ENCODE results near the gene LCE5A.

The LCE5A gene

GRCh38 chr1:152510503-152510902, at the start of gene LCE5A:
Gene LCE5A, plus strand, starts transcription at chr1:152510803. Its CDS starts 732 bp downstream, at chr1:152511535.
- Histone ChIP-seq H3K4me1 (ENCODE audit: control insufficient read depth in 2 of 2, insufficient read depth in 2 of 2, low read length in 2 of 2) (no peaks in the 10 kb centered on the region), H3K27me3 (ENCODE audit: control insufficient read depth in 2 of 2, insufficient read depth in 2 of 2, low read length in 2 of 2) (peaks cover 14 to 17% of the 10 kb centered on the region in 2 donors), H3K36me3 (ENCODE audit: control insufficient read depth in 2 of 2, insufficient read depth in 2 of 2, low read length in 2 of 2) (no peaks in the 10 kb centered on the region), H3K27ac (ENCODE audit: low read depth in 2 of 2, low read length in 2 of 2) (no peak within 1 kb of the TSS), H3K9ac (ENCODE audit: low read depth in 1 of 2, low read length in 2 of 2) (no peak within 1 kb of the TSS), H3K9me3 (ENCODE audit: control insufficient read depth in 2 of 2, low read length in 2 of 2) (no peaks in the 10 kb centered on the region), H3K4me3 (ENCODE audit: low read length in 2 of 2) (no peak within 1 kb of the TSS)

GRCh38 chr1:152461544-152461943, 49.1 kb upstream of the LCE5A start:
- H3K27ac ChIP-seq (ENCODE audit: low read depth in 2 of 2, low read length in 2 of 2): no peak overlapping the region
- no peak overlapping the region for H3K4me3 ChIP-seq (ENCODE audit: low read length in 2 of 2)
- no peaks in the 10 kb centered on the region for H3K4me1 ChIP-seq (ENCODE audit: control insufficient read depth in 2 of 2, insufficient read depth in 2 of 2, low read length in 2 of 2)
- no peaks in the 10 kb centered on the region for H3K27me3 ChIP-seq (ENCODE audit: control insufficient read depth in 2 of 2, insufficient read depth in 2 of 2, low read length in 2 of 2)
- no peaks in the 10 kb centered on the region for H3K9me3 ChIP-seq (ENCODE audit: control insufficient read depth in 2 of 2, low read length in 2 of 2)
- no peaks in the 10 kb centered on the region for H3K36me3 ChIP-seq (ENCODE audit: control insufficient read depth in 2 of 2, insufficient read depth in 2 of 2, low read length in 2 of 2)
- H3K9ac ChIP-seq (ENCODE audit: low read depth in 1 of 2, low read length in 2 of 2): no peak overlapping the region

- H3K27ac ChIP-seq (ENCODE audit: low read depth in 2 of 2, low read length in 2 of 2): no peak overlapping the region
- no peaks in the 10 kb centered on the region for H3K27me3 ChIP-seq (ENCODE audit: control insufficient read depth in 2 of 2, insufficient read depth in 2 of 2, low read length in 2 of 2)
- no peaks in the 10 kb centered on the region for H3K4me1 ChIP-seq (ENCODE audit: control insufficient read depth in 2 of 2, insufficient read depth in 2 of 2, low read length in 2 of 2)
- no peaks in the 10 kb centered on the region for H3K9me3 ChIP-seq (ENCODE audit: control insufficient read depth in 2 of 2, low read length in 2 of 2)
- no peak overlapping the region for H3K4me3 ChIP-seq (ENCODE audit: low read length in 2 of 2)
- no peaks in the 10 kb centered on the region for H3K36me3 ChIP-seq (ENCODE audit: control insufficient read depth in 2 of 2, insufficient read depth in 2 of 2, low read length in 2 of 2)
- H3K9ac ChIP-seq (ENCODE audit: low read depth in 1 of 2, low read length in 2 of 2): no peak overlapping the region
Observed at GRCh38 chr1:152462636-152463035, 48.0 kb upstream of the LCE5A start.

GRCh38 chr1:152466217-152466616, 44.4 kb upstream of the LCE5A start:
- peaks cover 0 to 4% of the 10 kb centered on the region in 2 donors for H3K27me3 ChIP-seq (ENCODE audit: control insufficient read depth in 2 of 2, insufficient read depth in 2 of 2, low read length in 2 of 2)
- no peaks in the 10 kb centered on the region for H3K36me3 ChIP-seq (ENCODE audit: control insufficient read depth in 2 of 2, insufficient read depth in 2 of 2, low read length in 2 of 2)
- H3K9me3 ChIP-seq (ENCODE audit: control insufficient read depth in 2 of 2, low read length in 2 of 2): no peaks in the 10 kb centered on the region
- no peaks in the 10 kb centered on the region for H3K4me1 ChIP-seq (ENCODE audit: control insufficient read depth in 2 of 2, insufficient read depth in 2 of 2, low read length in 2 of 2)
- no peak overlapping the region for H3K27ac ChIP-seq (ENCODE audit: low read depth in 2 of 2, low read length in 2 of 2)
- no peak overlapping the region for H3K9ac ChIP-seq (ENCODE audit: low read depth in 1 of 2, low read length in 2 of 2)
- H3K4me3 ChIP-seq (ENCODE audit: low read length in 2 of 2): no peak overlapping the region

- H3K9me3 ChIP-seq (ENCODE audit: control insufficient read depth in 2 of 2, low read length in 2 of 2): peaks cover 0 to 2% of the 10 kb centered on the region in 2 donors
- no peaks in the 10 kb centered on the region for H3K36me3 ChIP-seq (ENCODE audit: control insufficient read depth in 2 of 2, insufficient read depth in 2 of 2, low read length in 2 of 2)
- no peak overlapping the region for H3K27ac ChIP-seq (ENCODE audit: low read depth in 2 of 2, low read length in 2 of 2)
- peaks cover 0 to 4% of the 10 kb centered on the region in 2 donors for H3K27me3 ChIP-seq (ENCODE audit: control insufficient read depth in 2 of 2, insufficient read depth in 2 of 2, low read length in 2 of 2)
- H3K4me3 ChIP-seq (ENCODE audit: low read length in 2 of 2): no peak overlapping the region
- H3K4me1 ChIP-seq (ENCODE audit: control insufficient read depth in 2 of 2, insufficient read depth in 2 of 2, low read length in 2 of 2): no peaks in the 10 kb centered on the region
- no peak overlapping the region for H3K9ac ChIP-seq (ENCODE audit: low read depth in 1 of 2, low read length in 2 of 2)
Observed at GRCh38 chr1:152473887-152474537, 36.6 kb upstream of the LCE5A start.

GRCh38 chr1:152479792-152480595, 30.6 kb upstream of the LCE5A start:
- Histone ChIP-seq H3K4me3 (ENCODE audit: low read length in 2 of 2) (no peak overlapping the region), H3K27me3 (ENCODE audit: control insufficient read depth in 2 of 2, insufficient read depth in 2 of 2, low read length in 2 of 2) (no peaks in the 10 kb centered on the region), H3K27ac (ENCODE audit: low read depth in 2 of 2, low read length in 2 of 2) (no peak overlapping the region), H3K9me3 (ENCODE audit: control insufficient read depth in 2 of 2, low read length in 2 of 2) (peaks cover 0 to 1% of the 10 kb centered on the region in 2 donors), H3K9ac (ENCODE audit: low read depth in 1 of 2, low read length in 2 of 2) (no peak overlapping the region), H3K36me3 (ENCODE audit: control insufficient read depth in 2 of 2, insufficient read depth in 2 of 2, low read length in 2 of 2) (no peaks in the 10 kb centered on the region), H3K4me1 (ENCODE audit: control insufficient read depth in 2 of 2, insufficient read depth in 2 of 2, low read length in 2 of 2) (peaks cover 0 to 3% of the 10 kb centered on the region in 2 donors)

- Histone ChIP-seq H3K4me1 (ENCODE audit: control insufficient read depth in 2 of 2, insufficient read depth in 2 of 2, low read length in 2 of 2) (peaks cover 0 to 3% of the 10 kb centered on the region in 2 donors), H3K27me3 (ENCODE audit: control insufficient read depth in 2 of 2, insufficient read depth in 2 of 2, low read length in 2 of 2) (no peaks in the 10 kb centered on the region), H3K36me3 (ENCODE audit: control insufficient read depth in 2 of 2, insufficient read depth in 2 of 2, low read length in 2 of 2) (no peaks in the 10 kb centered on the region), H3K4me3 (ENCODE audit: low read length in 2 of 2) (no peak overlapping the region), H3K9ac (ENCODE audit: low read depth in 1 of 2, low read length in 2 of 2) (no peak overlapping the region), H3K27ac (ENCODE audit: low read depth in 2 of 2, low read length in 2 of 2) (no peak overlapping the region), H3K9me3 (ENCODE audit: control insufficient read depth in 2 of 2, low read length in 2 of 2) (no peaks in the 10 kb centered on the region)
Observed at GRCh38 chr1:152481869-152482664, 28.5 kb upstream of the LCE5A start.

GRCh38 chr1:152486400-152487006, 24.1 kb upstream of the LCE5A start:
- Histone ChIP-seq H3K9ac (ENCODE audit: low read depth in 1 of 2, low read length in 2 of 2) (no peak overlapping the region), H3K36me3 (ENCODE audit: control insufficient read depth in 2 of 2, insufficient read depth in 2 of 2, low read length in 2 of 2) (no peaks in the 10 kb centered on the region), H3K27me3 (ENCODE audit: control insufficient read depth in 2 of 2, insufficient read depth in 2 of 2, low read length in 2 of 2) (no peaks in the 10 kb centered on the region), H3K27ac (ENCODE audit: low read depth in 2 of 2, low read length in 2 of 2) (no peak overlapping the region), H3K4me3 (ENCODE audit: low read length in 2 of 2) (no peak overlapping the region), H3K4me1 (ENCODE audit: control insufficient read depth in 2 of 2, insufficient read depth in 2 of 2, low read length in 2 of 2) (peaks cover 0 to 3% of the 10 kb centered on the region in 2 donors), H3K9me3 (ENCODE audit: control insufficient read depth in 2 of 2, low read length in 2 of 2) (no peaks in the 10 kb centered on the region)

- Histone ChIP-seq H3K27ac (ENCODE audit: low read depth in 2 of 2, low read length in 2 of 2) (no peak overlapping the region), H3K36me3 (ENCODE audit: control insufficient read depth in 2 of 2, insufficient read depth in 2 of 2, low read length in 2 of 2) (no peaks in the 10 kb centered on the region), H3K4me1 (ENCODE audit: control insufficient read depth in 2 of 2, insufficient read depth in 2 of 2, low read length in 2 of 2) (no peaks in the 10 kb centered on the region), H3K9ac (ENCODE audit: low read depth in 1 of 2, low read length in 2 of 2) (no peak overlapping the region), H3K27me3 (ENCODE audit: control insufficient read depth in 2 of 2, insufficient read depth in 2 of 2, low read length in 2 of 2) (no peaks in the 10 kb centered on the region), H3K4me3 (ENCODE audit: low read length in 2 of 2) (no peak overlapping the region), H3K9me3 (ENCODE audit: control insufficient read depth in 2 of 2, low read length in 2 of 2) (no peaks in the 10 kb centered on the region)
Observed at GRCh38 chr1:152487871-152488270, 22.7 kb upstream of the LCE5A start.

Data from mucosa of rectum (tissue), 2 donors.